WTC11 (cell line): ENCODE measurements around the gene HS2ST1.

Source experiments
- CREM ChIP-seq: sonication (generic); formaldehyde crosslinking; IDR thresholded peaks from 2 replicates; pipeline ENCODE4 v1.8.1; 2022; ENCODE audit warnings: mild to moderate bottlenecking, missing genetic modification reagents, moderate library complexity
- CTCF ChIP-seq: fragments of 200-600 bp; IDR thresholded peaks from 2 replicates; pipeline ENCODE4 v1.8.0; 2022; ENCODE audit warnings: antibody characterized with exemption
- GTF2I ChIP-seq: fragments of 250-450 bp; sonication (Bioruptor Pico); conservative IDR thresholded peaks from 2 replicates; pipeline ENCODE4 v1.4.0; 2021; ENCODE audit warnings: mild to moderate bottlenecking
- JUN ChIP-seq: sonication (generic); formaldehyde crosslinking; IDR thresholded peaks from 2 replicates; pipeline ENCODE4 v1.8.0; 2023; ENCODE audit warnings: mild to moderate bottlenecking, missing genetic modification reagents
- NFYB ChIP-seq: sonication (generic); formaldehyde crosslinking; conservative IDR thresholded peaks from 2 replicates; pipeline ENCODE4 v1.8.0; 2022; ENCODE audit warnings: low read depth, missing genetic modification reagents
- NR2C2 ChIP-seq: sonication (generic); formaldehyde crosslinking; IDR thresholded peaks from 2 replicates; pipeline ENCODE4 v1.8.0; 2022; ENCODE audit warnings: mild to moderate bottlenecking, missing genetic modification reagents
- NR3C1 ChIP-seq: sonication (generic); formaldehyde crosslinking; conservative IDR thresholded peaks from 2 replicates; pipeline ENCODE4 v1.8.1; 2023; ENCODE audit warnings: low read depth, mild to moderate bottlenecking, missing genetic modification reagents
- STAT6 ChIP-seq: sonication (generic); formaldehyde crosslinking; conservative IDR thresholded peaks from 2 replicates; pipeline ENCODE4 v1.8.1; 2023; ENCODE audit warnings: mild to moderate bottlenecking, low read depth, missing genetic modification reagents, moderate library complexity
- TEAD4 ChIP-seq: sonication (generic); formaldehyde crosslinking; IDR thresholded peaks from 2 replicates; pipeline ENCODE4 v1.8.0; 2022; ENCODE audit warnings: mild to moderate bottlenecking, missing genetic modification reagents
- ZNF263 ChIP-seq: sonication (generic); formaldehyde crosslinking; IDR thresholded peaks from 2 replicates; pipeline ENCODE4 v1.8.1; 2022; ENCODE audit warnings: low read depth, mild to moderate bottlenecking, moderate library complexity, missing genetic modification reagents
- TF ChIP-seq, protein P1 (sequence below): sonication (generic); formaldehyde crosslinking; IDR thresholded peaks from 2 replicates; pipeline ENCODE4 v1.8.0; 2022; ENCODE audit warnings: mild to moderate bottlenecking, missing genetic modification reagents
- TF ChIP-seq, protein P2 (sequence below): sonication (generic); formaldehyde crosslinking; IDR thresholded peaks from 2 replicates; pipeline ENCODE4 v1.8.1; 2023; ENCODE audit warnings: mild to moderate bottlenecking, missing genetic modification reagents, borderline replicate concordance

DNA sequence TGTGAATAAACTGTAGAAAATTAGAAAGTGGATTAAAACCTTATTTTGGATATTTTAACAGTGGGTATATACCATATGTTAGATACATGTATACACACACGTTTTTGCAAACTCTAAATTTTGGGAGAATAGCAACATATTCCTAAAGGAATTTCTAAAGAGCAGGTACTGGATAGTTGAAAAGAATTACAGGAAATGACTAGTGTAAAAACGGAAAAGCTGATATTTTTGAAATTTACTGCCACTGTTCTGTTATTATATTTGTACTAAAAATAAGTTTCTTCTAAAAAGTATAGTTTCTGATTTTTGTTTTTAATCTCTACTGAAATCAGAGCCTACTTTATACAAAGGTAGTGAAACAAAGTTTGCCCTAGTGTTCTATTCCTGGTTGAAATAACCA is 114.1 kb downstream of the HS2ST1 start:
- no peak for TF ChIP-seq JUN
- no peak for TF ChIP-seq CTCF
- no peak for TF ChIP-seq TEAD4
- TF ChIP-seq, protein P1, sequence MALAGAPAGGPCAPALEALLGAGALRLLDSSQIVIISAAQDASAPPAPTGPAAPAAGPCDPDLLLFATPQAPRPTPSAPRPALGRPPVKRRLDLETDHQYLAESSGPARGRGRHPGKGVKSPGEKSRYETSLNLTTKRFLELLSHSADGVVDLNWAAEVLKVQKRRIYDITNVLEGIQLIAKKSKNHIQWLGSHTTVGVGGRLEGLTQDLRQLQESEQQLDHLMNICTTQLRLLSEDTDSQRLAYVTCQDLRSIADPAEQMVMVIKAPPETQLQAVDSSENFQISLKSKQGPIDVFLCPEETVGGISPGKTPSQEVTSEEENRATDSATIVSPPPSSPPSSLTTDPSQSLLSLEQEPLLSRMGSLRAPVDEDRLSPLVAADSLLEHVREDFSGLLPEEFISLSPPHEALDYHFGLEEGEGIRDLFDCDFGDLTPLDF, result no peak
- TF ChIP-seq CREM (CRISPR knock-in tag), result no peak
- TF ChIP-seq, protein P2, sequence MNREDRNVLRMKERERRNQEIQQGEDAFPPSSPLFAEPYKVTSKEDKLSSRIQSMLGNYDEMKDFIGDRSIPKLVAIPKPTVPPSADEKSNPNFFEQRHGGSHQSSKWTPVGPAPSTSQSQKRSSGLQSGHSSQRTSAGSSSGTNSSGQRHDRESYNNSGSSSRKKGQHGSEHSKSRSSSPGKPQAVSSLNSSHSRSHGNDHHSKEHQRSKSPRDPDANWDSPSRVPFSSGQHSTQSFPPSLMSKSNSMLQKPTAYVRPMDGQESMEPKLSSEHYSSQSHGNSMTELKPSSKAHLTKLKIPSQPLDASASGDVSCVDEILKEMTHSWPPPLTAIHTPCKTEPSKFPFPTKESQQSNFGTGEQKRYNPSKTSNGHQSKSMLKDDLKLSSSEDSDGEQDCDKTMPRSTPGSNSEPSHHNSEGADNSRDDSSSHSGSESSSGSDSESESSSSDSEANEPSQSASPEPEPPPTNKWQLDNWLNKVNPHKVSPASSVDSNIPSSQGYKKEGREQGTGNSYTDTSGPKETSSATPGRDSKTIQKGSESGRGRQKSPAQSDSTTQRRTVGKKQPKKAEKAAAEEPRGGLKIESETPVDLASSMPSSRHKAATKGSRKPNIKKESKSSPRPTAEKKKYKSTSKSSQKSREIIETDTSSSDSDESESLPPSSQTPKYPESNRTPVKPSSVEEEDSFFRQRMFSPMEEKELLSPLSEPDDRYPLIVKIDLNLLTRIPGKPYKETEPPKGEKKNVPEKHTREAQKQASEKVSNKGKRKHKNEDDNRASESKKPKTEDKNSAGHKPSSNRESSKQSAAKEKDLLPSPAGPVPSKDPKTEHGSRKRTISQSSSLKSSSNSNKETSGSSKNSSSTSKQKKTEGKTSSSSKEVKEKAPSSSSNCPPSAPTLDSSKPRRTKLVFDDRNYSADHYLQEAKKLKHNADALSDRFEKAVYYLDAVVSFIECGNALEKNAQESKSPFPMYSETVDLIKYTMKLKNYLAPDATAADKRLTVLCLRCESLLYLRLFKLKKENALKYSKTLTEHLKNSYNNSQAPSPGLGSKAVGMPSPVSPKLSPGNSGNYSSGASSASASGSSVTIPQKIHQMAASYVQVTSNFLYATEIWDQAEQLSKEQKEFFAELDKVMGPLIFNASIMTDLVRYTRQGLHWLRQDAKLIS (CRISPR knock-in tag), result no peak
- no peak for TF ChIP-seq NFYB (CRISPR knock-in tag)
- TF ChIP-seq STAT6 (CRISPR knock-in tag), result no peak
- TF ChIP-seq ZNF263, result no peak
- TF ChIP-seq NR3C1, result no peak
- no peak for TF ChIP-seq NR2C2 (CRISPR knock-in tag)
- TF ChIP-seq GTF2I (CRISPR knock-in tag), result no peak
